H9 (cell line): ENCODE results near the gene ZNF526. TPM values are rescaled to one million over a fixed set of nuclear protein-coding genes. Genes with fewer than 3 reads are reported as not detected.

ENCODE experiments used
- DNase-seq: peaks from one replicate; pipeline ENCODE4 v3.0.0-alpha.2; 2017
- H2AFZ ChIP-seq: one replicate; pipeline ENCODE4 v1.6.1; 2013; ENCODE audit warnings: mild to moderate bottlenecking, low read length, control low read depth, moderate library complexity
- H2AK5ac ChIP-seq: 2 replicates; pipeline ENCODE4 v1.6.1; 2013; ENCODE audit warnings: low read length, control low read depth, mixed read lengths; ENCODE audit not compliant: insufficient read length
- H2BK120ac ChIP-seq: one replicate; pipeline ENCODE4 v1.6.1; 2013; ENCODE audit warnings: low read depth, mild to moderate bottlenecking, low read length, control low read depth, inconsistent platforms; ENCODE audit not compliant: poor library complexity, severe bottlenecking
- H2BK12ac ChIP-seq: 2 replicates; pipeline ENCODE4 v1.6.1; 2013; ENCODE audit warnings: low read length, control low read depth, mixed read lengths, low read depth; ENCODE audit not compliant: insufficient read length
- H2BK15ac ChIP-seq: 2 replicates; pipeline ENCODE4 v1.6.1; 2013; ENCODE audit warnings: low read depth, low read length, control low read depth
- H2BK20ac ChIP-seq: one replicate; pipeline ENCODE4 v1.6.1; 2013; ENCODE audit warnings: low read depth, mild to moderate bottlenecking, low read length, control low read depth, inconsistent platforms; ENCODE audit not compliant: poor library complexity, severe bottlenecking
- H2BK5ac ChIP-seq: 2 replicates; pipeline ENCODE4 v1.6.1; 2013; ENCODE audit warnings: low read length, control low read depth, mixed read lengths; ENCODE audit not compliant: insufficient read length
- H3K14ac ChIP-seq: 2 replicates; pipeline ENCODE4 v1.6.1; 2013; ENCODE audit warnings: low read length, control low read depth; ENCODE audit not compliant: insufficient read depth
- H3K18ac ChIP-seq: 2 replicates; pipeline ENCODE4 v1.6.1; 2013; ENCODE audit warnings: low read depth, mild to moderate bottlenecking, mixed read lengths, low read length, control low read depth; ENCODE audit not compliant: insufficient read length
- H3K23ac ChIP-seq: 2 replicates; pipeline ENCODE4 v1.6.1; 2013; ENCODE audit warnings: low read length, control low read depth, mixed read lengths, low read depth; ENCODE audit not compliant: insufficient read length
- H3K23me2 ChIP-seq: 2 replicates; pipeline ENCODE4 v1.6.1; 2013; ENCODE audit warnings: low read depth, mild to moderate bottlenecking, mixed read lengths, low read length, control low read depth; ENCODE audit not compliant: insufficient read length, poor library complexity, severe bottlenecking
- H3K27ac ChIP-seq: 2 replicates; pipeline ENCODE4 v1.5.1; 2013; ENCODE audit warnings: low read length, control low read depth, mixed read lengths, low read depth; ENCODE audit not compliant: insufficient read length
- H3K27me3 ChIP-seq: 2 replicates; pipeline ENCODE4 v1.6.1; 2013; ENCODE audit warnings: low read length, control low read depth, inconsistent platforms; ENCODE audit not compliant: insufficient read depth
- H3K4ac ChIP-seq: 2 replicates; pipeline ENCODE4 v1.6.1; 2013; ENCODE audit warnings: low read depth, mild to moderate bottlenecking, control low read depth, inconsistent platforms, low read length, moderate library complexity
- H3K4me1 ChIP-seq: 2 replicates; pipeline ENCODE4 v1.6.1; 2013; ENCODE audit warnings: low read length, control low read depth, inconsistent platforms; ENCODE audit not compliant: insufficient read depth
- H3K4me2 ChIP-seq: 2 replicates; pipeline ENCODE4 v1.6.1; 2013; ENCODE audit warnings: low read length, control low read depth, mixed read lengths; ENCODE audit not compliant: insufficient read length, insufficient read depth
- H3K56ac ChIP-seq: 2 replicates; pipeline ENCODE4 v1.6.1; 2013; ENCODE audit warnings: low read depth, mild to moderate bottlenecking, mixed read lengths, low read length, control low read depth; ENCODE audit not compliant: insufficient read length
- H3K79me1 ChIP-seq: 2 replicates; pipeline ENCODE4 v1.6.1; 2013; ENCODE audit warnings: low read depth, mild to moderate bottlenecking, moderate library complexity, low read length, control low read depth, inconsistent platforms; ENCODE audit not compliant: insufficient read depth, poor library complexity, severe bottlenecking
- H3K79me2 ChIP-seq: 2 replicates; pipeline ENCODE4 v1.6.1; 2013; ENCODE audit warnings: low read length, control low read depth, inconsistent platforms; ENCODE audit not compliant: insufficient read depth
- H3K9ac ChIP-seq: 2 replicates; pipeline ENCODE4 v1.6.1; 2013; ENCODE audit warnings: low read length, control low read depth, mixed read lengths; ENCODE audit not compliant: insufficient read length; ENCODE audit errors: extremely low read depth
- H3K9me3 ChIP-seq: one replicate; pipeline ENCODE4 v1.6.1; 2013; ENCODE audit warnings: low read depth, low read length, inconsistent platforms; ENCODE audit not compliant: control insufficient read depth
- H3T11ph ChIP-seq: one replicate; pipeline ENCODE4 v1.6.1; 2013; ENCODE audit warnings: mild to moderate bottlenecking, low read length, control low read depth, inconsistent platforms
- H4K20me1 ChIP-seq: one replicate; pipeline ENCODE4 v1.6.1; 2013; ENCODE audit not compliant: control insufficient read depth, insufficient read length, insufficient read depth
- H4K5ac ChIP-seq: 2 replicates; pipeline ENCODE4 v1.6.1; 2013; ENCODE audit warnings: low read depth, mild to moderate bottlenecking, mixed read lengths, low read length, control low read depth; ENCODE audit not compliant: insufficient read length
- H4K8ac ChIP-seq: replicated peaks from 2 replicates; pipeline ENCODE4 v1.6.1; 2013; ENCODE audit warnings: low read length, control low read depth, mixed read lengths, low read depth; ENCODE audit not compliant: insufficient read length
- H4K91ac ChIP-seq: 2 replicates; pipeline ENCODE4 v1.6.1; 2013; ENCODE audit warnings: low read depth, mild to moderate bottlenecking, moderate library complexity, mixed read lengths, low read length, control low read depth; ENCODE audit not compliant: insufficient read length
- H3K27ac Mint-ChIP-seq, 3 experiments: 2 replicates in 2 of 3; 3 replicates in 1 of 3; pipeline ENCODE4 v1.8.0; 2020 to 2021; ENCODE audit warnings: mixed read lengths in 3 of 3, mild to moderate bottlenecking in 1 of 3, moderate library complexity in 1 of 3
- H3K27me3 Mint-ChIP-seq: 2 replicates; pipeline ENCODE4 v1.8.0; 2021; ENCODE audit warnings: low read depth, mild to moderate bottlenecking, moderate library complexity, mixed read lengths
- H3K36me3 Mint-ChIP-seq, 3 experiments: 2 replicates in 2 of 3; 3 replicates in 1 of 3; pipeline ENCODE4 v1.8.0; 2020 to 2021; ENCODE audit warnings: low read depth in 3 of 3, mixed read lengths in 3 of 3; ENCODE audit not compliant: insufficient read depth in 1 of 3
- H3K4me1 Mint-ChIP-seq, 2 experiments: 2 replicates each; pipeline ENCODE4 v1.8.0; 2020; ENCODE audit warnings: mixed read lengths in 2 of 2
- H3K4me3 Mint-ChIP-seq, 2 experiments: 2 replicates in 1 of 2; 3 replicates in 1 of 2; pipeline ENCODE4 v1.8.0; 2020 to 2021; ENCODE audit warnings: mild to moderate bottlenecking in 2 of 2, mixed read lengths in 2 of 2, moderate library complexity in 1 of 2
- H3K9me3 Mint-ChIP-seq, 2 experiments: 2 replicates in 1 of 2; 3 replicates in 1 of 2; pipeline ENCODE4 v1.8.0; 2020; ENCODE audit warnings: mild to moderate bottlenecking in 2 of 2, mixed read lengths in 2 of 2, moderate library complexity in 1 of 2
- CTCF ChIP-seq: fragments of 200-600 bp; sonication (generic); conservative IDR thresholded peaks from 3 replicates; pipeline ENCODE4 v1.8.0; 2021; ENCODE audit warnings: antibody characterized with exemption, mild to moderate bottlenecking
- WGBS: extraction: QIAGEN DNeasy Blood & Tissue Kit; methylation state at CpG from one replicate; pipeline ENCODE4 v1.1.7; 2013; ENCODE audit warnings: missing lambda C conversion rate, low lambda C conversion rate, mixed read lengths; ENCODE audit not compliant: insufficient read length; ENCODE audit errors: extremely low coverage; 5-methylcytosine and 5-hydroxymethylcytosine counted together
- total RNA-seq: library from RNA; stranded (reverse); gene quantifications from 2 replicates; pipeline ENCODE4 v1.2.1, GENCODE V29; 2021

The ZNF526 gene
- total RNA-seq, 1 experiment from 2014 or later: 20.5 TPM

- Histone ChIP-seq H2BK20ac (no peak overlapping the region), H3K4me2 (no peak overlapping the region), H4K5ac (no peak overlapping the region), H2BK5ac (no peak overlapping the region), H4K91ac (no peak overlapping the region), H2BK15ac (no peak overlapping the region), H4K8ac (no peak overlapping the region), H2AK5ac (no peak overlapping the region), H3K23ac (no peak overlapping the region), H2BK120ac (no peak overlapping the region), H3K18ac (no peak overlapping the region), H3K9ac (no peak overlapping the region), H3K9me3 (no peaks in the 10 kb centered on the region), H3K4me1 (no peaks in the 10 kb centered on the region), H3K27me3 (peaks cover 42% of the 10 kb centered on the region), H3K23me2 (peaks cover 14% of the 10 kb centered on the region), H3K14ac (no peak overlapping the region), H3K56ac (no peak overlapping the region), H3K79me1 (no peaks in the 10 kb centered on the region), H3T11ph (no peak overlapping the region), H3K4ac (no peak overlapping the region), H2AFZ (no peak overlapping the region), H4K20me1 (no peaks in the 10 kb centered on the region), H2BK12ac (no peak overlapping the region), H3K27ac (no peak overlapping the region), H3K79me2 (no peaks in the 10 kb centered on the region)
- TF ChIP-seq CTCF: peak; percentile 70
- WGBS: no CpG with 5 or more reads among the region's 13 CpGs
- Mint-ChIP-seq H3K9me3 (no peaks in the 10 kb centered on the region), H3K27me3 (peaks cover 39% of the 10 kb centered on the region), H3K27ac (no peak overlapping the region), H3K4me1 (peaks cover 11 to 29% of the 10 kb centered on the region in 2 experiments), H3K36me3 (no peaks in the 10 kb centered on the region), H3K4me3 (no peak overlapping the region)
- DNase-seq: peak; percentile 71
These were observed 41.1 kb upstream of the ZNF526 start for GRCh38 chr19:42178791-42179674.
